Effector CD8-positive, alpha-beta T cell (primary cell): ENCODE data around the gene SUPT7L.
A peak's percentile ranks its signal among the peaks of the same experiment; 100 is the strongest.

Experiments
- DNase-seq: peaks from one replicate; lab custom pipeline; 2025; lab: John Stamatoyannopoulos, UW
- total RNA-seq, 4 experiments: gene quantifications; one replicate each; lab custom pipeline; 2026; lab: John Stamatoyannopoulos, UW

SUPT7L gene
- total RNA-seq: 81.9 to 101 (median 88.0) reads per million in 4 experiments

- peak; percentile 68 for DNase-seq
Measured at GRCh38 chr2:27663285-27664153, at the start of gene SUPT7L, which contains the start of gene SLC4A1AP. TSS of gene SUPT7L (minus strand) at chr2:27663614. CDS start at chr2:27662192, 1,422 bp downstream. TSS of gene SLC4A1AP (plus strand) at chr2:27663889. CDS start at chr2:27663915, 26 bp downstream.

GRCh38 chr2:27713201-27713600 lies 49.8 kb upstream of the SUPT7L start:
- DNase-seq: no peak

GRCh38 chr2:27712522-27712921 lies 49.1 kb upstream of the SUPT7L start:
- no peak for DNase-seq

- no peak for DNase-seq
Measured at GRCh38 chr2:27711804-27712203, 48.4 kb upstream of the SUPT7L start.

GRCh38 chr2:27710640-27711430 lies 47.4 kb upstream of the SUPT7L start:
- DNase-seq: no peak

- no peak for DNase-seq
Measured at GRCh38 chr2:27709960-27710575, 46.7 kb upstream of the SUPT7L start.

- no peak for DNase-seq
Measured at GRCh38 chr2:27709326-27709725, 45.9 kb upstream of the SUPT7L start.

GRCh38 chr2:27708666-27709065 lies 45.3 kb upstream of the SUPT7L start:
- DNase-seq: no peak

- DNase-seq: no peak
Measured at GRCh38 chr2:27708257-27708654, 44.8 kb upstream of the SUPT7L start.

GRCh38 chr2:27707462-27708256 lies 44.2 kb upstream of the SUPT7L start:
- no peak for DNase-seq

- DNase-seq: no peak
Measured at GRCh38 chr2:27705851-27706622, 42.6 kb upstream of the SUPT7L start.

- DNase-seq: no peak
Measured at GRCh38 chr2:27704342-27704876, 41.0 kb upstream of the SUPT7L start.

GRCh38 chr2:27703638-27704341 lies 40.4 kb upstream of the SUPT7L start:
- peak; percentile 69 for DNase-seq

- no peak for DNase-seq
Measured at GRCh38 chr2:27702302-27702701, 38.9 kb upstream of the SUPT7L start.

GRCh38 chr2:27701676-27702075 lies 38.3 kb upstream of the SUPT7L start:
- DNase-seq: no peak

- DNase-seq: no peak
Measured at GRCh38 chr2:27697660-27698059, 34.2 kb upstream of the SUPT7L start.

GRCh38 chr2:27690052-27690451 lies 26.6 kb upstream of the SUPT7L start:
- no peak for DNase-seq

GRCh38 chr2:27689424-27689823 lies 26.0 kb upstream of the SUPT7L start:
- DNase-seq: no peak

- DNase-seq: no peak
Measured at GRCh38 chr2:27687232-27687631, 23.8 kb upstream of the SUPT7L start.

GRCh38 chr2:27685577-27685976 lies 22.2 kb upstream of the SUPT7L start:
- no peak for DNase-seq
